Activated CD8-positive, alpha-beta memory T cell treated with anti-CD3 and anti-CD28 coated beads, Interleukin-2, amount 50 U/mL, for 24 hours (primary cell): ENCODE measurements around the gene DENND4C.
"Not testable (repeated sequence)": the region's sequence is repeated elsewhere in the genome, so short reads cannot be mapped to it uniquely, and the experiment has no call there.

ENCODE experiments used
- DNase-seq: peaks from one replicate; pipeline ENCODE4 v3.0.0-alpha.2; 2020; ENCODE audit errors: extremely low read depth

DENND4C gene

GRCh38 chr9:19224563-19224962 is 5.9 kb upstream of the DENND4C start:
- no peak for DNase-seq

GRCh38 chr9:19229595-19230354 is 718 bp upstream of the DENND4C start:
- DNase-seq: no peak

- no peak for DNase-seq
These were observed 822 bp downstream of the DENND4C start for GRCh38 chr9:19231126-19231903.

GRCh38 chr9:19231904-19232822 is 1.7 kb downstream of the DENND4C start:
- DNase-seq: no peak

DNA sequence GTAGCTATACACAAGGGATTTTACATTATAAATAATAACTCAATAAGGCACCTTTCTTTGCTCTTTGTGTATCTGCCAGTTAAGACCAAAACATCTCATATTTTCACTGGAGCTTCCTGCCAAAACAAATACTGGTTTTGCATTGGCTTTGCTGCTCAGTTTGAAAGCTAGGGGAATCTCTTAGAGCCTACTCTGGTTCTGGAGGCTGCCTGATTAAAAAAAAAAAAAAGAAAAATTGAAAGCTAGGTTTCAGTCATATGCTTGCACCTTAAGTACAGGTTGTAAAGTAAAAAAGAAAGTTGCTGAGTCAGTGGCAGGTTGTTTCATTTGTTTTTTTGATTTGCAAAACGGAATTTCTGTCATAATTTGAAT is 2.3 kb downstream of the DENND4C start:
- no peak for DNase-seq

DNA sequence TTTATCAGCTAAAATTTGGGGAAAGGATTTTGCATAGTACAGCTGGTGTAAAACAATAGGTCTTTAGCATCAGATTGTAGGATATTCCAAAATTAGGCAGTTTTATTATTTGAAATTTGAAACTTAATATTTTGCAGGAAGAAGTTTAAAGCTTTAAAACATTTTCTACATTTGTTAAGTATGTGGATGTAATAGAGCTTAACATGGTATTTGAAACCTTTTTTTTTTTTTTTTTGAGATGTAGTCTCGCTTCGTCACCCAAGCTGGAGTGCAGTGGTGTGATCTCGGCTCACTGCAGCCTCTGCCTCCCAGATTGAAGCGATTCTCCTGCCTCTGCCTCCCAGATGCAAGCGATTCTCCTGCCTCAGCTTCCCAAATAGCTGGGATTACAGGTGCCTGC is 2.9 kb downstream of the DENND4C start:
- no peak for DNase-seq

GRCh38 chr9:19239955-19240354 is 9.5 kb downstream of the DENND4C start:
- DNase-seq: no peak

DNA sequence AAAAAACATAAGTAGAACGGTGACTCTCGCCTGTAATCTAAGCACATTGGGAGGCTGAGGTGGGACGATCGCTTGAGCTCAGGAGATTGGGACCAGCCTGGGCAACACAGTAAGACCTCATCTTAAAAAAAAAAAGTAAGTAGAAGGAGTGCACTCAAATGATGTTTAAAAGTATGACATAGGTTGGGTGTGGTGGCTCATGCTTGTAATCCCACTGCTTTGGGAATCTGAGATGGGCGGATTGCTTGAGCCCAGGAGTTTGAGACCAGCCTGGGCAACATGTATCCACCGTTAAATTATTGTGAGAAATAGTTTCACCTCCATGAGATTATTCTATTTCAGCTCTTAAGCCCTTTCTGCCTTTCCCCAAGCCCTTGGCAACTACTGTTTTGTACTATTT is 11.2 kb downstream of the DENND4C start:
- no peak for DNase-seq

DNA sequence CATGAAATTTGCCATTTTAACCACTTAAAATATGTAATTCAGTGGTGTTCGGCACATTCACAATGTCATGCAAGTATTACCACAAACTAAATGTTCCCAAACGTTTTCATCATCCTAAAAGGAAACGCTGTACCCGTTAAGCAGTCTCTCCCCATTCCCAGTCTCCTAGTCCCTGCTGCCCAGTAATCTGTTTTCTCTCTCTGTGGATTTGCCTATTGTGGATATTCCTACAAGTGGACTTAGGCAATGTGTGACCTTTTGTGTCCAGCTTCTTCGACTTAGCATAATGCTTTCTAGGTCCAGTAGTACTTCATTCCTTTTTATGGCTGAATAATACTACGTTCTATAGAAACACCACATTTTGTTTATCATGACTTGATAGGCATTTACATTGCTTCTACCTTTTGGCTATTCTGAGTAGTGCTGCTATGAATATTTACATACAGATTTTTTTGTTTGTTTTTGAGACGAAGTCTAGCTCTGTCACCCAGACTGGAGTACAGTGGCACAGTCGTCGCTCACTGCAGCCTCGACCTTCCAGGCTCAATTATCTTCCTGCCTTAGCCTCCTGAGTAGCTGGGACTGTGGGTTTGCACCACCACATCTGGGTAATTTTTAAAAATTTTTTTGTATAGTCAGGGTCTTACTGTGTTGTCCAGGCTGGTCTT is 13.0 kb downstream of the DENND4C start:
- DNase-seq: no peak

- no peak for DNase-seq
These were observed 16.4 kb downstream of the DENND4C start for GRCh38 chr9:19246891-19247290.

DNA sequence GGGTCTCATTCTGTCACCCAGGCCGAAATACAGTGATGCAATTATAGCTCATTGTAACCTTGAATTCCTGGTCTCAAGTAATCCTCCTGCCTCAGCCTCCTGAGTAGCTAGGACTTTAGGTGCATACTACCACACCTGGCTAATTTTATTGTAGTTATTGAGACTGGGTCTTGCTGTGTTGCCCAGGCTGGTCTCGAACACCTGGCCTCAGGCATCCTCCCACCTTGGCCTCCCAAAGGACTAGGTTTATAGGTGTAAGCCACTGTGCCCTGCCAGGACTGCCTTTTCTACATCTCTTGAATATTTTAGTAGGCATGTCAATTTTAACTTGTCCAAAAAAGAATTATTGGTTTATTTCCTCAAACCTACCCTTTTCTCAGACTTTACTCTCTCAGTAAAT is 16.9 kb downstream of the DENND4C start:
- DNase-seq: no peak

GRCh38 chr9:19250346-19250745 is 19.9 kb downstream of the DENND4C start:
- DNase-seq: not testable (repeated sequence)

- not testable (repeated sequence) for DNase-seq
These were observed 20.7 kb downstream of the DENND4C start for GRCh38 chr9:19251203-19251602.

- DNase-seq: not testable (repeated sequence)
These were observed 21.1 kb downstream of the DENND4C start for GRCh38 chr9:19251622-19252021.

GRCh38 chr9:19252174-19252884 is 21.8 kb downstream of the DENND4C start:
- DNase-seq: no peak

- DNase-seq: no peak
These were observed 22.4 kb downstream of the DENND4C start for GRCh38 chr9:19252885-19253219.

DNA sequence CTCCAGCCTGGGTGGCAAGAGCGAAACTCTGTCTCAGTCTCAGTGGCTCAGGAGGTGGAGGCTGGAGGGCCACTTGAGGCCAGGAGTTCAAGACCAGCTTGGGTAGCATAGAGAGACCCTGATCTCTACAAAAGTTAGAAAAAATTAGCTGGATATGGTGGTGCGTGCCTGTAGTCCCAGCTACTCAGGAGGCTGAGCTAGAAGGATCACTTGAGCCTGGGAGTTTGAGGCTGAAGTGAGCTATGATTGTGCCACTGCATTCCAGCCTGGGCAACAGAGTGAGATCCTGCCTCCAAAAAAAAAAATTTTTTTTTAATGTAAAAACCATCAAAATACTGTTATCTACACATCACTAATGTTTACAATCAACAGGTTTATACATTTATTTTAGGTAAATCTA is 24.6 kb downstream of the DENND4C start:
- no peak for DNase-seq

DNA sequence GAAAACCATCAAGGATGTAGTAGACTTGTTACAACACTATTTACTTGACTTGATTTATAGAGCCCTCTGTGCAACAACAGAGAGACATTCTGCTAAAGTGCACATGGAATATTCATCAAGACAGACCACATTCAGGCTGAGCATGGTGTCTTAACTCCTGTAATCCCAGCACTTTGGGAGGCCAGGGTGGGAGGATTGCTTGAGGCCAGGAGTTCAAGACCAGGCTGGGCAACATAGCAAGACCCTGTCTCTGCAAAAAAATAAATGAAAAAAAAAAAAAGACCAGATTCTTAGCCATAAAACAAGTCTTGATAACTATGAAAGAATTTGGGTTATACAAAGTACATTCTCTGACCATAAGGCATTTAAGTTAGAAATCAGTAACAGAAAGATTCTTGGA is 25.3 kb downstream of the DENND4C start:
- DNase-seq: no peak

- not testable (repeated sequence) for DNase-seq
These were observed 29.3 kb downstream of the DENND4C start for GRCh38 chr9:19259665-19260255.

- DNase-seq: not testable (repeated sequence)
These were observed 35.1 kb downstream of the DENND4C start for GRCh38 chr9:19265602-19266001.
